NCI-H526 (cell line): Measurements from ENCODE around the gene BRF1.

ENCODE experiments used
- DNase-seq, 2 experiments: peaks; one replicate each; lab custom pipeline; 2025; lab: John Stamatoyannopoulos, UW

BRF1 gene

GRCh38 chr14:105229099-105229655, 71.6 kb downstream of the BRF1 start:
- no peak for DNase-seq

- DNase-seq: no peak
Measured at GRCh38 chr14:105228562-105228961, 72.2 kb downstream of the BRF1 start.

GRCh38 chr14:105227346-105227745, 73.5 kb downstream of the BRF1 start:
- no peak for DNase-seq

GRCh38 chr14:105226198-105226597, 74.6 kb downstream of the BRF1 start:
- no peak for DNase-seq

- DNase-seq: no peak
Measured at GRCh38 chr14:105224845-105225570, 75.8 kb downstream of the BRF1 start.

GRCh38 chr14:105223770-105224544, 76.8 kb downstream of the BRF1 start:
- no peak for DNase-seq

GRCh38 chr14:105223260-105223659, 77.5 kb downstream of the BRF1 start:
- DNase-seq: no peak

- DNase-seq: no peak
Measured at GRCh38 chr14:105221598-105222178, 79.1 kb downstream of the BRF1 start.

GRCh38 chr14:105220699-105221597, 79.9 kb downstream of the BRF1 start:
- DNase-seq: no peak

GRCh38 chr14:105219753-105220152, 81.0 kb downstream of the BRF1 start:
- DNase-seq: no peak

GRCh38 chr14:105219043-105219612, 81.7 kb downstream of the BRF1 start:
- DNase-seq: no peak

- DNase-seq: no peak
Measured at GRCh38 chr14:105218611-105219010, 82.2 kb downstream of the BRF1 start.

GRCh38 chr14:105217774-105218173, 83.0 kb downstream of the BRF1 start:
- DNase-seq: no peak

GRCh38 chr14:105216490-105217247, 84.1 kb downstream of the BRF1 start:
- DNase-seq: no peak

GRCh38 chr14:105215602-105216001, 85.2 kb downstream of the BRF1 start:
- no peak for DNase-seq

- DNase-seq: no peak
Measured at GRCh38 chr14:105214324-105214915, 86.4 kb downstream of the BRF1 start.

GRCh38 chr14:105213361-105213760, 87.4 kb downstream of the BRF1 start:
- no peak for DNase-seq

- DNase-seq: no peak
Measured at GRCh38 chr14:105212541-105213300, 88.1 kb downstream of the BRF1 start.

- no peak for DNase-seq
Measured at GRCh38 chr14:105211758-105212089, 89.1 kb downstream of the BRF1 start.
